SH-SY5Y (cell line): ENCODE results near the gene CASP9.

ENCODE experiments used
- GATA2 ChIP-seq: IDR thresholded peaks from 2 replicates; pipeline ENCODE4 v1.6.1; 2011; ENCODE audit warnings: mild to moderate bottlenecking, low read depth, low read length
- GATA3 ChIP-seq: IDR thresholded peaks from 2 replicates; pipeline ENCODE4 v1.6.1; 2011; ENCODE audit warnings: low read depth, mild to moderate bottlenecking, low read length, moderate library complexity

Gene CASP9

DNA sequence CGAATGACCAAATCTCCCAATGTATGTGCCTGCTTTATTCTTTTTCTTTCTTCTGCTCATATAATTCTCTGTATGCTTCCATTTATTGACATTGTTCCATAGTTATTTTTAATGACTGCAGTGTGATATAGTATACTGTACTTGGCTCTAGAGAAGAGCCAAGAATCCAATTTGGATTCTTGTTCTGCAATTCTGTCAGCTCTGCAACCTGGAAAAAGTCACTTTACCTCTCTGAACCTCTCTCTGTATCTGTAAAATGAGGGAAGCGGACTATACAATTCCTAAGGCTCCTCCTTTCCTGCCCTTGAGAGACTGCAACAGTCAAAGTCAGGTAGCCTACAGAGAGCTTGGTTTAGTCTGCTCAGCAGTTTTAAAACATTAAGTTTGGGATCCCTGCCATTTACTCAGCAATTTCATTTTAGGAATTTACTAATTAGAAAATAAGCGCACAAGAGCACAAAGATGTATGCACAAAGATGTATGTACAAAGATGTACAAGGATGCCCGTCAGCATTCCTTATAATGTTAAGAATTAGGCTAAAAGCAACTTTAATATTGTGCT lies 17.3 kb upstream of the CASP9 start:
- TF ChIP-seq GATA2 = no peak
- TF ChIP-seq GATA3 = no peak

DNA sequence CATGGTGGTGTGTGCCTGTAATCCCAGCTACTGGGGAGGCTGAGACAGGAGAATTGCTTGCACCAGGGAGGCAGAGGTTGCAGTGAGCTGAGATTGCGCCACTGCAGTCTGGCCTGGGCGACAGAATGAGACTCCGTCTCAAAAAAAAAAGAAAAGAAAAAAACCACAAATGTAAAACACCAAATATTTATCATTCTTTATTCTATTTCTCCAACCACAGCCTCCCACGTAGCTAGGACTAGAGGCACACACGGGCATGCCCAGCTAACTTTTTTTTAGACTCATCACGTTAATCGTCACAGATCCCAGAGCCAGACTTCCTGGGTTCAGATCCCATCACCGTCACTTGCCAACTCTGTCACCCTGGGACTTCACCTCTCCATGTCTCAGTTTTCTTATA lies 16.2 kb upstream of the CASP9 start:
- no peak for TF ChIP-seq GATA2
- TF ChIP-seq GATA3 = no peak

DNA sequence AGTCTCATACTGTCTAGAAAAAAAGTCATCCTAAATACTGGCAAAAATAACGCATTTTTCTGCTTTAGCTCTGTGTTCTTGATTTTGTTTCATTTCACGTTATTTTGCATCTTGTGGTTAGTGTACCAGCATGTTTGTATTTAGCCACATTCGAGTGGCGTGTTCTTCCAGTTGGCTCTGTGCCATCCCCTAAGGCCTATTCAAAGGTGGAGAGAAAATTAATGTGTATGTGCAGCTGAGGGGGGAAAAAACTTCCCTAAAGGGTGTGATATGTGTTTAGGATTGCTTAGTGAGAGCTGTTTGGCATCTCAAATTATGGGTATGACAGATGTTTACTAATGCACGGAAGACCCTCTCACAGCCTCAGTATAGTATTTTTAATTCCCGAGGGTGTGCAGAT lies 14.8 kb upstream of the CASP9 start:
- no peak for TF ChIP-seq GATA2
- TF ChIP-seq GATA3 = no peak

DNA sequence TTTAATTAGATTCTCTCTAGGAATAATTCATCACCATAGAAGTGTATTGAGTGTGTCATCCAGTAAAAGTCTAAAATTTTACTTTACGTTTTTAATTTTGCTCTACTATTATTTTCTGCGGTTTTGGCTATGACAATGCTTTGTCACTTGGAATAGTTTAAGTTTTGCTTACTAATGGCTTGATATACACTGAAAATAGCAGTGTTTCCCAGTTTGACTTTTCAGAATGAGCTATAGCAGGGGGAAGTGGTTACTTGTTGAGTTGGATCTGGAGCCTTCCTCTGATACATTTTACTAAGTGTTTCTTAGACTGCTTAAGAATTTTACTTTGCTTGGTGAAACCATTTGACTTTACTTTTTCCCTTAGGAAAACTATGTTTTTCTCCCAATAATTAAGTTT lies 7.7 kb upstream of the CASP9 start:
- TF ChIP-seq GATA2 (no peak), GATA3 (no peak)

DNA sequence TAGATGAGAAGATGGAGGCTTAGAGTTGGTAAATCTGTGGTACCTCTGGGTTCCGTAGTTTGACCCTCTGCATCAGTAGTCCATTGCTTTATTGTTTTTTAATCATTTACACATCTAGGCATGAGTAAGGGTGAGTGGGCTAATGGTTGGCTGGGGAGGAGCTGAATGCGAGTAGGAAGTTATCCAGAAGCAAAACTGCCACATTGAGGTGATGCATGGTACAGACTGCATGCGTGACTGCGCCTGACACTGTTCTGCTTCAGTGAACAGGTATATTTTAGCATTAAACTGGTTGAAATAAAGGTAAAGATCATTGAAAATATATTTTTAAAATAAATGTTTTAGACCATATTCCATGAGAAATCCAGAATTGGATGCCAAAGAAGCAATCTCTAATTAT lies 7.0 kb upstream of the CASP9 start:
- TF ChIP-seq GATA3 (no peak), GATA2 (no peak)

DNA sequence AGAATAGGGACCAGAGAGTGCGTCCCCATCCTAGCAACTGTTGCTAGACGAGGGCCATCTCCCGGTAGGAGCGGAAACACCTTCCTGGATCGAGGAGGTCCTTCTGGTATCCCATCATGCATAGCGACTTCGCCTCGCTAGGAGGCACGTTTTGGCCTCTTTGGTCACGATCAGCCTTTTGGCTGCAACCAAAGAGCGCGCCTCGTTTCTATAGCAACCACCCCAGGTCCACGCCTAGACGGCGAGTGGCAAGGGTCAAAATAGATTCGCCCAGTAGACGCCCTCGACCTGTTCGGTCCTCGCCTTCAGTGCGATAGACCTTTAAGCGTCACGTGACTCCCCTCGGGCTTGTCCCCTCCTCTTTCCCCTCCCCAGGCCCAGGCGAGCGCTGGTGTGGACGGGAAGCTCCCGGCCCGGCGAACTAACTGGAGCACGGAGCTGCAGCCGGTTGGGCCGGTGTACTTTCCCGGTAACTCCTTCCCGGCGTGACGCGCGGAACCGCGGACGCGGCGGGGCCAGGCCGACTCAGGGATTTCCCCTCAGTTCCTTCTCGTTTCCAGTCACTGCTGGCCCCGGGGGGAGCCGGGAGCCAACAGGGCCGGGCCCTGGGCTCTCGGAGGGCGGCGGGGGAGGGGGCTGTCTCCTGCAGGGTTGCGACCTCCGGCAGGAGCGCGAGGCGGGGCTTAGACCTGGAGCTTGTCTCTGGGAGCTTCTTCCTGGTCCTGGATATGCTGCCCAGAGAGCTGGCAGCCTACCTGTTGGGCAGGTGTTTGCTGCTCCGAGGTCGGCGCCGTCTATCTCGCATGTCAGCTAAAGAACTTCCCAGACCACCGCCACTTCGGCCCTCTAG lies 2.7 kb upstream of the CASP9 start, which contains the start of gene DNAJC16:
Gene DNAJC16, plus strand, starts transcription at position 359 of the 850 bp plus-strand sequence. CDS start 2,258 bp downstream, outside the sequence.
- no peak for TF ChIP-seq GATA3
- no peak for TF ChIP-seq GATA2

DNA sequence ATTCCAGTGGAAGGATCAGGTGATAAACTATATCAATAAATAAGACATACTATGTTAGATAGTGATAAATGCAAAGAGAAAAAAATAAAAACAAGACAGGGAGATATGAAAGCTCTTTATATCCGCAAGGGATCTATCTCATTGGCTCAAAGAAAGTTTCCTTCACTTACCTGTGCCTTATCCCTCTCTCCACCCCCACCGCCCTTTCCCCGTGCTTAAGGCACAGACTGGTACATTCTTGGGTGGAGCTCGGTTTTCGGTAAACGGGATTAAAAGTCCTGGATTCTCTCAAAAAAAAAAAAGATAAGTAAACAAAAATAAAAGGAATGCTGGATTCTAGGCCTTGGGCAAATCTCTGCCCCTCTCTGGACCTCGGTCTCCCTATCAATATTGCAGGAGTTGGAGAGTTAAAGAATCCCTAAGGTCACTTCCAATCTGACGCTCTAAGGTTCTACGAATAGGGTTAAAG lies 2.0 kb upstream of the CASP9 start:
- no peak for TF ChIP-seq GATA2
- TF ChIP-seq GATA3 = no peak

DNA sequence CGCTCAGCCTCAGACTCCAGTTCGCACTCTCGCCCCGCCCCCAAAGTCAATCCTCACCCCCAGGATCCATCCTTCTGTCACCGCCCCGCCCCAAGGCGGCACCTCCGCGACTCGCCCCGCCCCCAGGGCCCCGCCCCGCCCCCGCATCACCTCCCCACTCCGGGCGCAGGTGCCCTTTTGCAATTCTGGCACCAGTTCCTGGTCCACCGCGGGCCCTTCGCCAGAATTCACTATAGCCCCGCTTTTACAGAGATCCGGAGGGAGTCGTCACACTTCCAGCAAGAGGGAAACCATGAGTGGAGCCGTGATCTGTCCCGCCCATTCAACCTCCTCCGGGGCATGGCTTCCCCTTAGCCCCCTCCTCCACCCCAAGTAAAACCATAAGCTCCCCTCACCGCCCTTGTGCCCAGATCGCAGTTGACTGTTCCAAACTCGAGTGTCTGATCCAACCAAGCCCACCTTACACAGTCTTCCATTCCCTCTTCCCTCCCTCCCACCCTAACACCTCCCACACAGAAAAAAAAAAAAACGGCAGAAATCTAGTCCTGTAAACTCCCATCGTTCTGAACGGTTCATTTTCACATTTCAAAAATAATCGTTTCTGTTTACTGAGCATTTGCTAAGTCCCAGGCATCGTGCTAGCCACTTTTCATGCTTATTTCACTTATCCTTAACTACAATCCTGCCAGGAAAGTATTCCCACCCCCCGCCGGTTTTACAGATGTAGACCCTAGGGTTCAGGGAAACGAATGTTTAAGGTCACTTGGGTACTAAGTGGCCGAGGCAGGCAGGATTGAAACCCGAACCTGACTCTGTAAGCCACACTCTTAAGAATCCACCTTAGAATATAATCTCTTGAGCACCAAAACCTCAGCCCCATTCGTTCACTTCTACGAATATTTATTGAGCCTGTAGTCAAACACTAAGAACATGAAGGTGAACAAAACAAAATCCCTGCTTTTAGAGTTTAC lies 1.3 kb upstream of the CASP9 start:
- TF ChIP-seq GATA2 (no peak), GATA3 (no peak)

DNA sequence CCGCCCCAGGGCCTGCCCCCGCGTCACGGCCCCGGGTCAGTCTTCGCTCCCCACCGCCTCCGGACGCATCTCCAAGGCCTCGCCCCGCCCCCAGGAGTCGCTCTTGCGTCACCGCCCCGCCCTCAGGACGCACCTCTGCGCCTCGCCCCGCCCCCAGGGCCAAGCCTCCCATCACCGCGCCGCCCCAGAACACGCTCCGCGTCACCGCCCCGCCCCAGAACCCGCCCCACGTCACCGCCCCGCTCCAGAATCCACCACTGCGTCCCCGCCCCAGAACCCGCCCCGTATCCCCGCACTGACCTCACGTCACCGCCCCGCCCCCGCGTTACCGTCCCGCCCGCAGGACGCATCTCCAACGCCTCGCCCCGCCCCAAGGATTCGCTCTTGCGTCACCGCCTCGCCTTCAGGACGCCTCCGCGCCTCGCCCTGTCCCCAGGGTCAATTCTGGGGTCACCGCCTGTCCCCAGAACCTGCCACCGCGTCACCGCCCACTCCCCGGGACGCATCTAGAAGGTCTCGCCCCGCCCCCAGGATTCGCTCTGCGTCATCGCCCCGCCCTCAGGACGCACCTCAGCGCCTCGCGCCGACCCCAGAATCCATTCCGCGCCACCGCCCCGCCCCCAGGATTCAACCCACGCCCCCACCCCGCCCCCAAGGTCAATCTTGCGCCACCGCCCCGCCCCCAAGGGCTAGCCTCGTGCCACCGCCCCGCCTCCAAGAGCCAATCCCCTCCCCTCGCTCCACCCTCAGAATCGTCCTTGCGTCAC lies 451 bp upstream of the CASP9 start:
- TF ChIP-seq GATA2 (no peak), GATA3 (no peak)

DNA sequence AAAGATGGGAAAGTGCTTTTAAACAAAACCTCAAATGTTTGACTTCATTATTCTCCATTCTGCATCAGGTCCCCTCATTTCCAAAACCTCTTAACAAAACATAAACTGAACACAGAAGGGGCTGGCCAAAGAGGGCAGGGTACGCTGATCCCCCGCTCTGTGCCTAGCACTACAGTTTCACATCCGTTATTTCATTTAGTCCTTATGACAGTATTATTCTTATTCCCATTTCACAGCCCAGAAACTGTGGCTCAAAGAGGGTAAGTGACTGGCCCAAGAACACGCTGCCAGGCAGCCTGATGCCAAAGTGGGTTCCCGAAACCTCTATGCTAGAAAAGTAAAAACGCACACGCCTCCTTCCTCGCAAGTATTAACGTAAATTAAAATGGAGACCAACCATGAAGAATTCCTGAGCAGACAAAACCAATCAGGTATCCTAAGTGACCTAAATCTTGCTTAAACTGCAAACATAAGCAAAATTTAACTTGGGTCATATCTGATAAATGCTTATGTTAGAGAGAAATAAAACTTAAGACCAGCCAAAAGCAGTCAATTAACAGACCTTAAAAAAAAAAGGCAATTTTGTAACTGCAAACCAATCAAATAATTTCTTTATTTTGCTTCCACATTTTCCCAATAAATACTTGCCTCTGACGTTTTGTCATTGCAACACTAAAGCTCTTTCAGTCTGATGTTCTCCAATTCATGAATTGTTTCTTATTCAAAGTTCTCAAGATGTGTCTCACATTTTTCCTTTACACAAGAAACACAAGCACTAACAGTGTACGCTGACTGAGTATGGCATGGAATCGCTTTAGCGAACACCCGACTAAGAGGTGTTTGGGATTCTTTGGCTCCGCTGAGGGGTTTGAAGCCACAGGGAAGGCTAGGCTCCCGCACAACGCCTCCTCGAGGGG lies 653 bp downstream of the CASP9 start:
- TF ChIP-seq GATA3 (no peak), GATA2 (no peak)

DNA sequence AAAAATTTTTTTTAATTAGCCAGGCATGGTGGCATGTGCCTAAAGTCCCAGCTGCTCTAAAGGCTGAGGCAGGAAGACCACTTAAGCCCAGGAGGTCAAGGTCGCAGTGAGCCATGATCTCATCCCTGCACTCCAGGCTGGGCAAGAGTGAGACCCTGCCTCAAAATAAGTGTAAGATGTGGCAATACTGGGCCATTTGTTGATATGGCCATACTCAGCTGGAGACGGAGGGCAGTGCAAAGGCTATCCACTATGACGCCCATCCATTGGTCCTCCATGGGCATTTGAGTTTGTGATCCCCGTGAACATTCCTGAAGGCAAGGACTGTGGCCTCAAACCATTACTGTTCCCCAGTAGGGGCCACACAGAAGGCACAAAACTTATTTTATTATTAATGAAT lies 1.5 kb downstream of the CASP9 start:
- TF ChIP-seq GATA3 = no peak
- no peak for TF ChIP-seq GATA2

DNA sequence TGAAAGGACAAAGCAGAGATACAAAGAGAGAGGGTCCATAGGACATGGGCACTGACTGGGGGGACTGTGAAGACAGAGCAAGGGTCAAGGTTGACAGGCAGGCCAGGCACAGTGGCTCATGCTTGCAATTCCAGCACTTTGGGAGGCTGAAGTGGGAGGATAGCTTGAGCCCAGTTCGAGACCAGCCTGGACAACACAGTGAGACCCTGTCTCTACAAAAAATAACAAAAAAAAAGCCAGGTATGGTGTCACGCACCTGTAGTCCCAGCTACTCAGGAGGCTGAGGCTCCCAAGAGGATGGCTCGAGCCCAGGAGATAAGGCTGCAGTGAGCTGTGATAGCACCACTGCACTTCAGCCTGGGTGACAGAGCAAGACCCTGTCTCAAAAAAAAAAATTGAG lies 4.4 kb downstream of the CASP9 start:
- TF ChIP-seq GATA3 = no peak
- TF ChIP-seq GATA2 = no peak

DNA sequence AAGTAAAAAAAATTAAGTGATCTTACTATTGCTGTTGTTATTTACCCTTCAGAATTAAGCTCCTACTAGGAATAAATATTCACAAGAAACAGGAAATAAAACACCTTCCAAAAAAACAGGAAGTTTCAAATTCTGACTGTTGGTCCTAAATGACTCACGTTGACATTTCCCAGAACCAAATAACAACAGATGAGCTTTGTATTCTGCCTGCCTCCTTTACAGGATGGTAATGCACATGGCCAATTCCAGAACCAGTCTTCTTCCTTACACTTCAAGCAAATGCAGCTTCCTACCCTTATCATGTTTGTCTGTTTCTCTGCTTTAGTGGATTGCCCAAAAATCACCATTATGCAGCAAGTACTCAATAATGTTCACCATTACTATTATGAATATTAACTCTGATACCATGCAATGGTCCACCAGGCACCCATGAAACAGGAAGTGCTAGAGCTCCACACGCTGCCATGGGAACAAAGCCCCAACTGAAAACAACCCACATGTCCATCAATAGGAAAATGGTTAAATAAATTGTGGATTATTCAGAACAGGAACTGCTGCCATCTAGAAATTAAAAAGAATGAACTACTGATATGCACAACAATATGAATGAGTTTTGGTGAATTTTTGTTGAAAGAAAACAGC lies 8.9 kb downstream of the CASP9 start:
- TF ChIP-seq GATA3 (no peak), GATA2 (no peak)
